GM18861 (cell line): ENCODE measurements around the gene TRIM62.

Source experiments
- ATAC-seq: cut with Tn5 transposase; IDR thresholded peaks from one replicate; pipeline ENCODE4 v1.9.1; 2021; ENCODE audit not compliant: unreplicated experiment

TRIM62 gene

GRCh38 chr1:33181921-33182341, at the start of gene TRIM62:
TSS of gene TRIM62 (minus strand) at chr1:33182043. CDS start at chr1:33181432, 611 bp downstream.
- ATAC-seq, result no peak

GRCh38 chr1:33231166-33231565, 49.3 kb upstream of the TRIM62 start:
- no peak for ATAC-seq

GRCh38 chr1:33228935-33229487, 47.2 kb upstream of the TRIM62 start:
- ATAC-seq, result no peak

GRCh38 chr1:33225586-33225985, 43.7 kb upstream of the TRIM62 start:
- ATAC-seq, result no peak

- ATAC-seq, result no peak
Measured at GRCh38 chr1:33224166-33224707, 42.4 kb upstream of the TRIM62 start.

- no peak for ATAC-seq
Measured at GRCh38 chr1:33222381-33222780, 40.5 kb upstream of the TRIM62 start.

- no peak for ATAC-seq
Measured at GRCh38 chr1:33221385-33221758, 39.5 kb upstream of the TRIM62 start.

- ATAC-seq, result no peak
Measured at GRCh38 chr1:33220676-33221384, 39.0 kb upstream of the TRIM62 start.

- ATAC-seq, result no peak
Measured at GRCh38 chr1:33219886-33220661, 38.2 kb upstream of the TRIM62 start.

GRCh38 chr1:33211972-33212371, 30.1 kb upstream of the TRIM62 start:
- no peak for ATAC-seq

- no peak for ATAC-seq
Measured at GRCh38 chr1:33206340-33206739, 24.5 kb upstream of the TRIM62 start.

GRCh38 chr1:33195556-33195955, 13.7 kb upstream of the TRIM62 start:
- no peak for ATAC-seq

GRCh38 chr1:33191731-33192275, 10.0 kb upstream of the TRIM62 start:
- ATAC-seq, result no peak

GRCh38 chr1:33190701-33191100, 8.9 kb upstream of the TRIM62 start:
- no peak for ATAC-seq

- ATAC-seq, result no peak
Measured at GRCh38 chr1:33188572-33189275, 6.9 kb upstream of the TRIM62 start.

- no peak for ATAC-seq
Measured at GRCh38 chr1:33186936-33187335, 5.1 kb upstream of the TRIM62 start.

GRCh38 chr1:33185541-33185940, 3.7 kb upstream of the TRIM62 start:
- no peak for ATAC-seq

- no peak for ATAC-seq
Measured at GRCh38 chr1:33183306-33183705, 1.5 kb upstream of the TRIM62 start.

- no peak for ATAC-seq
Measured at GRCh38 chr1:33182896-33183295, 1.1 kb upstream of the TRIM62 start.

- ATAC-seq, result no peak
Measured at GRCh38 chr1:33182401-33182841, 578 bp upstream of the TRIM62 start.
